Measurements from ENCODE around the gene SP140.
"Not testable (repeated sequence)": the region's sequence is repeated elsewhere in the genome, so short reads cannot be mapped to it uniquely, and the experiment has no call there.

The SP140 gene

GRCh38 chr2:230295192-230295591 lies 69.7 kb downstream of the SP140 start:
- DNase-seq (ENCODE audit: low spot score): no peak

- no peak for DNase-seq (ENCODE audit: low spot score)
These were observed 71.4 kb downstream of the SP140 start for GRCh38 chr2:230296917-230297316.

GRCh38 chr2:230299618-230300017 lies 74.1 kb downstream of the SP140 start:
- no peak for DNase-seq (ENCODE audit: low spot score)

GRCh38 chr2:230305416-230306275 lies 80.1 kb downstream of the SP140 start:
- no peak for DNase-seq (ENCODE audit: low spot score)

- DNase-seq (ENCODE audit: low spot score): no peak
These were observed 80.9 kb downstream of the SP140 start for GRCh38 chr2:230306474-230306873.

- no peak for DNase-seq (ENCODE audit: low spot score)
These were observed 81.9 kb downstream of the SP140 start for GRCh38 chr2:230307485-230307884.

- no peak for DNase-seq (ENCODE audit: low spot score)
These were observed 83.0 kb downstream of the SP140 start for GRCh38 chr2:230308402-230309000.

- not testable (repeated sequence) for DNase-seq (ENCODE audit: low spot score)
These were observed 85.3 kb downstream of the SP140 start for GRCh38 chr2:230310792-230311191.

GRCh38 chr2:230311634-230312033 lies 86.1 kb downstream of the SP140 start:
- DNase-seq (ENCODE audit: low spot score): not testable (repeated sequence)

- peak; percentile 36 for DNase-seq (ENCODE audit: low spot score)
These were observed 87.1 kb downstream of the SP140 start for GRCh38 chr2:230312638-230313037.

GRCh38 chr2:230317366-230317765 lies 91.8 kb downstream of the SP140 start:
- DNase-seq (ENCODE audit: low spot score): no peak

- no peak for DNase-seq (ENCODE audit: low spot score)
These were observed 92.9 kb downstream of the SP140 start for GRCh38 chr2:230318190-230319121.

- DNase-seq (ENCODE audit: low spot score): no peak
These were observed 93.8 kb downstream of the SP140 start for GRCh38 chr2:230319211-230319862.

GRCh38 chr2:230321031-230321430 lies 95.5 kb downstream of the SP140 start:
- DNase-seq (ENCODE audit: low spot score): no peak

- DNase-seq (ENCODE audit: low spot score): no peak
These were observed 97.2 kb downstream of the SP140 start for GRCh38 chr2:230322561-230323384.

GRCh38 chr2:230323385-230324106 lies 98.0 kb downstream of the SP140 start:
- no peak for DNase-seq (ENCODE audit: low spot score)

GRCh38 chr2:230324503-230324902 lies 99.0 kb downstream of the SP140 start:
- DNase-seq (ENCODE audit: low spot score): no peak

- no peak for DNase-seq (ENCODE audit: low spot score)
These were observed 100.0 kb downstream of the SP140 start for GRCh38 chr2:230325316-230326243.

Measured in AG20443 (cell line).